GM19099 (cell line): ENCODE data around the gene CEP57.
A peak's percentile ranks its signal among the peaks of the same experiment; 100 is the strongest.

Experiments used
- POLR2A ChIP-seq: IDR thresholded peaks from 3 replicates; pipeline ENCODE4 v1.6.1; 2011; ENCODE audit warnings: low read depth; ENCODE audit not compliant: insufficient read length; ENCODE audit errors: extremely low read depth

Gene CEP57

DNA sequence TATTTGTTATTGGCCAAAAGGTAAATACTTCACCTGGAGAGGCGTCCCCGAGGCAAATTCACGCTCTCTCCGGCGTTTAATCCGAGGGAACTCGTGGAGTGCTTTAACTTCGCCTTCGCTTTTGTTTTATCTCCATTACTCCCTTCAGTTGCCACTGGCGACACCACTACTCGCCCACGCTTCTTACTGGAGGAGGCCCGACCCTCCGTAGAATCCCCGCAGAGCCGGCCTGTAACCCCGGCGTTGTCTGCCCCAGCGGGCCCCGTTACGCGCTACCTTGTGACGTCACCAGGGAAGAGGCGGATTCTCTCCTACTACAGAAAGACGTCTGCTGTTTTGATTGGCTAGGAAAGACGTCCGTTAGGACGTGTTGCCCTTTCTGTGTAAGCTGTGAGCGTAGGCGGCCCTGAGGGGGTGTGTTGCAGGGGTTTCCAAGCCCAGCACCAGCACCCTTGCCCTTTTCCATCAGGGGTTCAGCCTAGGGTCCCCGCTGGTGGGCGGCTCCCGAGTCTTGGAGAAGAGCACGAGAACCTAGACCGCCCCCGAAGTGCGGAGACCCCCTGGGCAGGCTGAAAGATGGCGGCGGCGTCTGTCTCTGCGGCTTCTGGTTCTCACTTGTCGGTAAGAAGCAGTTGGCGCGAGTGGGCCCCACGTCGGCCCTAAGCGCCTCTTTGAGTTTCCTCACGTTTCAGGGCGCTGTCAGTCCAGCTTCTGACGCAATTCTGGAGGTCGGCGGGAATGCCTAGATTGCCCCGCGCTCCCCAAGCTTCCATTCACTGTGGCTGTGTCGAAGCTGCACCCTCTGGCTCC is at the start of gene CEP57:
CEP57 (plus strand) TSS at position 376 of the 810 bp plus-strand sequence; CDS start at position 577, 201 bp downstream.
- peak; percentile 68 for TF ChIP-seq POLR2A

- no peak for TF ChIP-seq POLR2A
Measured at GRCh38 chr11:95750101-95750500, 40.2 kb upstream of the CEP57 start.

DNA sequence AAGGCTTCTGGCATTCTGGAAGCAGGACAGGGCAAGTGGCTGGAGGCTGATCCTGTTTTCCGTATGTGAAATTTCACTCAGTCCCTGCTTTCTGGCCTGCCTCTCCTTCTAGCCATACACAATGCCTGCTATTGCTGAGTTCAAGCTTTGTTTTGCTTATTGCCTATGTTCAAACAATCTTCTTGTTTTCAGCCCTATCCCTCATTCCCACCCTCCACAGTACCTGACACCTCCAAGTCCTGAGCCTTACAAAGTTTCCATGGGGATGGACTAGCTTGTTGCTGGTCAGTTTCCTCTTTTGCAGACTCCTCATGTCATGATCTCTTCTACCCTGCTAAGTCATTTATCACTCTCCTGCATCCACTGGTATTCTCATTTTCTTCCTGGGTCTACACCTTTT is 38.8 kb upstream of the CEP57 start:
- no peak for TF ChIP-seq POLR2A

- TF ChIP-seq POLR2A: no peak
Measured at GRCh38 chr11:95760941-95761340, 29.4 kb upstream of the CEP57 start.

DNA sequence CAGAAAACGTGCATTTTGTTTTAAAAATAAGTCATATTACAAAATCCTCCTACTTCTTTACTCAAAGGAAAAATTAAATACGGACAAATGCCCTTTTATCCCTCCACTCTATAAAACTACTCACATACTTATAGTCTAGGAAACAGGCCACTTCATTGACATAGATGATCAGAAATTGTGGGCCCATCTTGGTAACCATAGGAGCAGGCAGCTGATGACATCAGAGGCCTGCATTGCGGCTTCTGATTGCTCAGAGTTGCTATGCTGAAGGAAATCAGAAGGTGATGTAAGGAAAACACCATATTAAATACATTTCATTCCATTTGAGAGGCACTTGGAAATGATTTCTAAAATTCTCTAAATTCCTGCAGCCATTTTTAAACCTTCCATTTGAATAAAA is 27.8 kb upstream of the CEP57 start:
- TF ChIP-seq POLR2A: no peak

- TF ChIP-seq POLR2A: no peak
Measured at GRCh38 chr11:95764267-95764898, 25.9 kb upstream of the CEP57 start.

- TF ChIP-seq POLR2A: no peak
Measured at GRCh38 chr11:95766701-95767100, 23.6 kb upstream of the CEP57 start.

DNA sequence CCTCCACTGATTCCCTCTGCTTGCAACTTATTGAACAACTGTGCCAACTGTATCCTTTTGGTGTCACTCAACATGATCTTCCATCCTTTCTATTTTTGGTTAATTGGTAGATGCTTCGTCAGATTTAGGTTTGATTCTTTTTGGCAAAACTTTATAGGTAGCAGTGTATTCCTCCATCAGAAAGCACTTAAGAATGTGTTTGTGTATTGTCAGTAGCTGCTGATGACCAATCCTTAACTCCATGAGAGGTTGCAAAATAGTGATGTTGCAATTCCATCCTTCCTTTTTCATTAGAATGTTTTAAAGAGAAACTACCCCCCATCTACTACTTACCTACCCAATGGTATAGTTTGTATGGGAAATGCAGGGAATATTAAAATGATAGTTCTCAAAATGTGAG is 22.8 kb upstream of the CEP57 start:
- TF ChIP-seq POLR2A: no peak

GRCh38 chr11:95768521-95768920 is 21.8 kb upstream of the CEP57 start:
- no peak for TF ChIP-seq POLR2A

DNA sequence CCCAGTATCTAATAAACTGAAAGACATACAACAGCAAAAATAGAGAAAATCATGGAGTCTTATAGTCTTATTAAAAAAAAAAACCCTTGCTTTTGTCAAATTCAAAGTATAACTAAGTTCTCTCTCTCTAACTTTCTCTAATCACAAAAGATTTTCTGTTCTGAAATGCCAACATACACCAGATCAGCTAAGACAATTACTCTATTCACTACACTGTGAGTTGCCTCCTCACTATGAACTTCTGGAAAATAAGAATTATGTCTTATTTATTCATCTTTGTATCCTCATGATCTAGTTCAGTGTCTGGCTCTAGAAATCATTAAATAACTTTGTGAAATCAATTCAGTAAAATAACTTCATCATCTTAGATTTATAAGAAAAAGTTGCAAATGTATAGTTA is 13.4 kb upstream of the CEP57 start:
- TF ChIP-seq POLR2A: no peak

- no peak for TF ChIP-seq POLR2A
Measured at GRCh38 chr11:95778699-95779098, 11.6 kb upstream of the CEP57 start.

DNA sequence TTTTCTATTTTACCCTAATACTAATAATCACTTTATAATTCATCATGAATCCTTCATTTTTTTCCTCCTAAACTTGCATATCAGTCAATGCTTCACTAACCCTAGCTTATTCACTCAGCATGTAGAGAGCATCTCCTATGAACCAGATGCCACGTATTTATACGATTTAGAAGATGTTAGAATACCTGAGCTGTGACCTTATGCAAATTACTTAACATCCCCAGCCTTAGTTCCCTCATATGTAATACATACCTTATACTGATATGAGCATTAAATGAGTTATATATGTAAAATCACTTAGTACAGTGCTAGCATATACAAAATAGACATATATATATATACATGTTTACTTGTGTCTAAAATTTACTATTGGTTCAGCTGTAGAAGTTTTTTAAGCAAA is 9.8 kb upstream of the CEP57 start:
- no peak for TF ChIP-seq POLR2A

DNA sequence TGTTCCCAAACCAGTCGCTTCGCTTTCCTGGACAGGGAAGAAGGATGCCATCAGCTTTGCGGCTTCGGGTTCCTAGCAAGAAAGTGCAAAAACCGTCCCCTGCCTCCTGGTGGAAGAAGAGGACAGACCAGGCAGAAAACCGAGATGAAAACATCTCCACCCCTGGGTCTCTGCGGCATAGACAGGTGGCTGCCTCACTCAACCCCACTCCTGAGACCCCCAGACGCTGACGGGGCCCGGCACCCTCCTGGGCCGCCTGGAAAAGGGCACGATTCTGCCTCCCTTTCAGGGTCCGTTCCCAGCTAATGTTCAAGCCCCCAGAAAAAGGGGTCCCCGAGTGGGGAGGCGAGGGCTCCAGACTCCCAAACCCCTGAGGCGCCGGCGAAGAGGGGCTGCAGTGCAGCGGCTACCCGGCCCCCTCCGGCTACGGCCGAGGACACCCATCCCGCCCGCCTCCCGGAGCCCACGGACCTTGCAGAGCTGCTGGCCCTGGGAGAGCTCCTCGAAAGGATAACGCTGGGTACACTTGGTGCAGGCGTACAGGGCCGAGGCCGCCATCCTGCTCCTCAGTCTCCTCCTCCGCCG is 1.3 kb upstream of the CEP57 start:
- no peak for TF ChIP-seq POLR2A

GRCh38 chr11:95789506-95790122 is 684 bp upstream of the CEP57 start, which contains the start of gene FAM76B:
Gene FAM76B, minus strand, starts transcription at chr11:95789782. Its CDS starts 304 bp downstream, at chr11:95789478.
- TF ChIP-seq POLR2A: peak; percentile 79

DNA sequence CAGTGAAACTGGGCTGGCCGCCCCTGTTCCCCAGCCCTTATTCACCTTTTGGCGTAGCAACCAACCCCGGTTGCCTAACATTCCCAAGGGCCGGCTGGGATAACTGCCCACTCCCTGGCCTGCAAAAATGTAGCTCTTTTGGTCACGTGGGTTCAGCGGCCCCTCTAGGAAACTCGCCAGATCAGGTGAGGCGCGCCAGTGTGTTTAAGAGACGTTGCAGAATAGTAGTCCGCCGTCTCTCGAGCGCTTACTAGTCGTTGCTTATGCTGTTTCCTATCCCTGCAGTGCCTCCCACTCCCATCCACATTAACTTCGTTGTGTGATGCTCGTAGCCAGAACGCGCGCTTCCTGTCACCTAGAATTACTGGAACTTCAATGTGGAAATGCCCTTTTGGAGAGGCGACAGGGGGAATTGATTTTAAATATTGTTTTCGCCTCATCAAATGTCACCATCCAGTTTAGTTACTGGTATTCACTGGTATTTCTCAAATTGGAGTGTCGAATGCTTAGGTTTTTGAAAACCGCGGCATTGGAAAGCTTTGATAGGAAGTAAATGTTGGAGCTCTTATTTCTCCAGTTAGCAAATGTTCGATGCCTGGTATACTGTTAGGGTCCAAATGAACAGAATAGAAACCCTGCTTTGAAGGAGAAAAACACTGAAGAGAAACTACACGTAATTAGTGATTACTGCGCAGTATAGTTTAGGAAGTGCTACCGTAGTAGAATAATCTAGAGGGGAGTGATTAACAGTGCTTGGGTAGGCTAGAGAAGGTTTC is 823 bp downstream of the CEP57 start:
- peak; percentile 36 for TF ChIP-seq POLR2A
